ENCODE results near the gene PLD5.

Gene PLD5

GRCh38 chr1:242412921-242413320 lies 111.6 kb downstream of the PLD5 start:
- no peaks in the 10 kb centered on the region for H3K79me2 ChIP-seq (ENCODE audit: control insufficient read depth, low read length)
- H3K4me2 ChIP-seq (ENCODE audit: low read length): no peak overlapping the region
- H3F3A ChIP-seq (ENCODE audit: control insufficient read depth, insufficient read depth): no peaks in the 10 kb centered on the region
- H3K36me3 ChIP-seq (ENCODE audit: control insufficient read depth, low read length): no peaks in the 10 kb centered on the region
- H3K4me1 ChIP-seq (ENCODE audit: control insufficient read depth, low read length): no peaks in the 10 kb centered on the region
- no peaks in the 10 kb centered on the region for H4K20me1 ChIP-seq (ENCODE audit: control insufficient read depth, insufficient read depth, low read depth, low read length)
- H3K27me3 ChIP-seq (ENCODE audit: control insufficient read depth, low read length): no peaks in the 10 kb centered on the region
- TF ChIP-seq EZH2phosphoT487 (IDR thresholded peaks at IDR 0.05; ENCODE audit: borderline replicate concordance, low read length) (no peak), CTCF (IDR thresholded peaks at IDR 0.05; ENCODE audit: low read depth, low read length, poor library complexity, severe bottlenecking) (no peak)
- H3K4me3 ChIP-seq (ENCODE audit: low read length): no peak overlapping the region
- no peaks in the 10 kb centered on the region for H3K9me2 ChIP-seq (replicated peaks; ENCODE audit: control insufficient read depth, low read length)
- H3K27ac ChIP-seq (ENCODE audit: low read depth, low read length): no peak overlapping the region
- H3K9me3 ChIP-seq (ENCODE audit: control insufficient read depth, insufficient read depth, low read length): no peaks in the 10 kb centered on the region

- TF ChIP-seq CTCF (IDR thresholded peaks at IDR 0.05; ENCODE audit: low read depth, low read length, poor library complexity, severe bottlenecking) (no peak), EZH2phosphoT487 (IDR thresholded peaks at IDR 0.05; ENCODE audit: borderline replicate concordance, low read length) (no peak)
- Histone ChIP-seq H3K4me1 (ENCODE audit: control insufficient read depth, low read length) (no peaks in the 10 kb centered on the region), H3K9me2 (replicated peaks; ENCODE audit: control insufficient read depth, low read length) (no peaks in the 10 kb centered on the region), H4K20me1 (ENCODE audit: control insufficient read depth, insufficient read depth, low read depth, low read length) (no peaks in the 10 kb centered on the region), H3K9me3 (ENCODE audit: control insufficient read depth, insufficient read depth, low read length) (no peaks in the 10 kb centered on the region), H3K4me3 (ENCODE audit: low read length) (no peak overlapping the region), H3K79me2 (ENCODE audit: control insufficient read depth, low read length) (no peaks in the 10 kb centered on the region), H3K27ac (ENCODE audit: low read depth, low read length) (no peak overlapping the region), H3K4me2 (ENCODE audit: low read length) (no peak overlapping the region), H3F3A (ENCODE audit: control insufficient read depth, insufficient read depth) (no peaks in the 10 kb centered on the region), H3K27me3 (ENCODE audit: control insufficient read depth, low read length) (no peaks in the 10 kb centered on the region), H3K36me3 (ENCODE audit: control insufficient read depth, low read length) (no peaks in the 10 kb centered on the region)
These were observed 112.6 kb downstream of the PLD5 start for GRCh38 chr1:242411901-242412300.

- no peaks in the 10 kb centered on the region for H3K36me3 ChIP-seq (ENCODE audit: control insufficient read depth, low read length)
- H3K79me2 ChIP-seq (ENCODE audit: control insufficient read depth, low read length): no peaks in the 10 kb centered on the region
- H3K9me3 ChIP-seq (ENCODE audit: control insufficient read depth, insufficient read depth, low read length): no peaks in the 10 kb centered on the region
- H3K27ac ChIP-seq (ENCODE audit: low read depth, low read length): no peak overlapping the region
- no peaks in the 10 kb centered on the region for H3K4me1 ChIP-seq (ENCODE audit: control insufficient read depth, low read length)
- no peaks in the 10 kb centered on the region for H3K9me2 ChIP-seq (replicated peaks; ENCODE audit: control insufficient read depth, low read length)
- no peak overlapping the region for H3K4me3 ChIP-seq (ENCODE audit: low read length)
- no peaks in the 10 kb centered on the region for H3K27me3 ChIP-seq (ENCODE audit: control insufficient read depth, low read length)
- TF ChIP-seq CTCF (IDR thresholded peaks at IDR 0.05; ENCODE audit: low read depth, low read length, poor library complexity, severe bottlenecking) (no peak), EZH2phosphoT487 (IDR thresholded peaks at IDR 0.05; ENCODE audit: borderline replicate concordance, low read length) (no peak)
- H4K20me1 ChIP-seq (ENCODE audit: control insufficient read depth, insufficient read depth, low read depth, low read length): no peaks in the 10 kb centered on the region
- no peaks in the 10 kb centered on the region for H3F3A ChIP-seq (ENCODE audit: control insufficient read depth, insufficient read depth)
- no peak overlapping the region for H3K4me2 ChIP-seq (ENCODE audit: low read length)
These were observed 118.5 kb downstream of the PLD5 start for GRCh38 chr1:242405947-242406346.

- H3K27ac ChIP-seq (ENCODE audit: low read depth, low read length): no peak overlapping the region
- H3K9me3 ChIP-seq (ENCODE audit: control insufficient read depth, insufficient read depth, low read length): no peaks in the 10 kb centered on the region
- no peaks in the 10 kb centered on the region for H4K20me1 ChIP-seq (ENCODE audit: control insufficient read depth, insufficient read depth, low read depth, low read length)
- H3K4me1 ChIP-seq (ENCODE audit: control insufficient read depth, low read length): no peaks in the 10 kb centered on the region
- no peaks in the 10 kb centered on the region for H3K27me3 ChIP-seq (ENCODE audit: control insufficient read depth, low read length)
- H3K79me2 ChIP-seq (ENCODE audit: control insufficient read depth, low read length): no peaks in the 10 kb centered on the region
- no peak overlapping the region for H3K4me3 ChIP-seq (ENCODE audit: low read length)
- H3F3A ChIP-seq (ENCODE audit: control insufficient read depth, insufficient read depth): no peaks in the 10 kb centered on the region
- H3K9me2 ChIP-seq (replicated peaks; ENCODE audit: control insufficient read depth, low read length): no peaks in the 10 kb centered on the region
- no peaks in the 10 kb centered on the region for H3K36me3 ChIP-seq (ENCODE audit: control insufficient read depth, low read length)
- no peak for TF ChIP-seq CTCF (IDR thresholded peaks at IDR 0.05; ENCODE audit: low read depth, low read length, poor library complexity, severe bottlenecking)
- no peak for TF ChIP-seq EZH2phosphoT487 (IDR thresholded peaks at IDR 0.05; ENCODE audit: borderline replicate concordance, low read length)
- H3K4me2 ChIP-seq (ENCODE audit: low read length): no peak overlapping the region
These were observed 120.2 kb downstream of the PLD5 start for GRCh38 chr1:242404296-242404695.

Measured in DOHH2 (cell line).